HG03521 (cell line): ENCODE measurements around the gene PPARD.

ENCODE experiments used
- ATAC-seq: cut with Tn5 transposase; IDR thresholded peaks from one replicate; pipeline ENCODE4 v1.9.1; 2021; ENCODE audit warnings: mild to moderate bottlenecking, moderate library complexity; ENCODE audit not compliant: unreplicated experiment

PPARD gene

DNA sequence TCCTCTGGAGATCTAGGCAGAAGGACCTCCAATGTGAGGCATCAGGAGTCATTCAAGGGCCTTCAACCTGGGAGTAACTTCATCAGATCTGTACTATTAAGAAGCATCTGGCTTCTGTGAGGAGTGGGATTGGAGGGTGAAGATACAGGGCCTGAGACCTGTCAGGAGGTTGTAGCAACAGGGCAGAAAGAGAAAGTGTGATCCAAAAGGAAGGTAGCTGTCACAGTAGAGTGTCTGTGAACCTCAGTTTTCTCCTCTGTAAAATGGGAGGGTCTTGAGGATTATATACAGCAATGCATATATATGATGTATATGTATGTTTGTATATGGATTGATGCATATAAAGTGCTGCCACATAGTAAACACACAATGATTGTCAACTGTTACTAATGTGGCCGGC, 123.3 kb downstream of the PPARD start:
- ATAC-seq = no peak

DNA sequence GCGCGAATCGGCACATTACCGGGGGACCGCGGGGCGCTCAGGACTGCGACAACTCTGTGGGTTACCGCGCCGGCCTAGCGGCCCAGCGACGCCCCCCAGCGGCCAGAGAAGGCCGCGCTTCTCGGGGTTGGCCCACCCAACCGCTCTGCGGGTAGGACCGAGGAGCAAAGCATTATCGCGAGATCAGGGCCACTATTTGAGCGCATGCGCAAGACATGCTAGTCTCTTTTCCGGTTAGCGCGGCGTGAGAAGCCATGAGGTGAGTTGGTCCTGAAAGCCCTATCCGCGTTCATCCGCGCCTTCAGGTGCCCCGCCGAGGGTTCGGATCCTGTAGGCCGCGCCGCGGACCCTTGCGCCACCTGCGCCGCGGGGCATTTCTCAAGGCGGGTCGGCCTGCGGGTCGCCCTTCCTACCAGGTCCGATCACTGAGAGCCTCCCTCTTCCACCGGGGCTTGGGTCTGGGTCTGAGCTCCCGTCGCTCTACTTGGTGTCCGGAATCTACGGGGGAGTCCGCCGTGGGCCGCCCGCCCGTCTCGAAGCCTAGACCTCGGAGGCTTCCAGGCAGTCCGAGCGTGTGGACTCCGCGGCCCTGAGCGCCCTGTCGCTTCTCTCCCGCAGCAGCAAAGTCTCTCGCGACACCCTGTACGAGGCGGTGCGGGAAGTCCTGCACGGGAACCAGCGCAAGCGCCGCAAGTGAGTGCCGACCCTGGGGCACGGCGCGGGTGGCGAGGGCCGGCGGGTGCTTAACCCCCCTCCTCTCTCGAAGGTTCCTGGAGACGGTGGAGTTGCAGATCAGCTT, 126.0 kb downstream of the PPARD start, which contains the start of gene RPL10A:
RPL10A (plus strand) TSS at position 221 of the 799 bp plus-strand sequence; CDS start at position 255, 34 bp downstream.
- peak; percentile 75 for ATAC-seq

DNA sequence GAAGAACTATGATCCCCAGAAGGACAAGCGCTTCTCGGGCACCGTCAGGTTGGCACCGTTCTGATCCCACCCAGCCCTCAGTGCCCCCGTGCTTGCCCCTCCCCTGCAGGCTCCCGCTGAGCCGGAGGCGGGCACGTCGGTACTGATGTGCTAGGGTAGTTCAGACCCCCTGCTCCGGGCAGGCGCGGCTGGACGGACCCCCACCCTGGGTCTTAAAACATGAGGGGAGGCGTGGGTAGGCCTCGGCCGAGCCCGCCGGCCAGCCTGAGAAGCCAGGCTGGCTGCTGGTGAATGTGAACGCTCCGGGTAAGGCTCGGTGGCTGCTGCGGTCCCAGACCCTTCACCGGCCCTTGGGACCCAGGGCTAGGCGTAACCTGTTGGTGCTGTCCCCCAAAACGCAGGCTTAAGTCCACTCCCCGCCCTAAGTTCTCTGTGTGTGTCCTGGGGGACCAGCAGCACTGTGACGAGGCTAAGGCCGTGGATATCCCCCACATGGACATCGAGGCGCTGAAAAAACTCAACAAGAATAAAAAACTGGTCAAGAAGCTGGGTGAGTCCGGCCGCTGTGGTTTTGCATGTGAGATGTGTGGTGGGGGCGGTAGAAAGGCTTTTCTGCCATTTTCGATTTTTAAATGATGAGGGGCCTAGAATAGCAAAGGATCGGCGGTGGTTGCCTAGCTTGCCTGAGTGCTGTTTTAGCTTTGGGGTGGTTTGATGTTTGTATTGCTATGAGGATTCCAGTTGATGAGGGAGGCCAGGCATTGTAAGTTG, 126.8 kb downstream of the PPARD start:
- no peak for ATAC-seq

DNA sequence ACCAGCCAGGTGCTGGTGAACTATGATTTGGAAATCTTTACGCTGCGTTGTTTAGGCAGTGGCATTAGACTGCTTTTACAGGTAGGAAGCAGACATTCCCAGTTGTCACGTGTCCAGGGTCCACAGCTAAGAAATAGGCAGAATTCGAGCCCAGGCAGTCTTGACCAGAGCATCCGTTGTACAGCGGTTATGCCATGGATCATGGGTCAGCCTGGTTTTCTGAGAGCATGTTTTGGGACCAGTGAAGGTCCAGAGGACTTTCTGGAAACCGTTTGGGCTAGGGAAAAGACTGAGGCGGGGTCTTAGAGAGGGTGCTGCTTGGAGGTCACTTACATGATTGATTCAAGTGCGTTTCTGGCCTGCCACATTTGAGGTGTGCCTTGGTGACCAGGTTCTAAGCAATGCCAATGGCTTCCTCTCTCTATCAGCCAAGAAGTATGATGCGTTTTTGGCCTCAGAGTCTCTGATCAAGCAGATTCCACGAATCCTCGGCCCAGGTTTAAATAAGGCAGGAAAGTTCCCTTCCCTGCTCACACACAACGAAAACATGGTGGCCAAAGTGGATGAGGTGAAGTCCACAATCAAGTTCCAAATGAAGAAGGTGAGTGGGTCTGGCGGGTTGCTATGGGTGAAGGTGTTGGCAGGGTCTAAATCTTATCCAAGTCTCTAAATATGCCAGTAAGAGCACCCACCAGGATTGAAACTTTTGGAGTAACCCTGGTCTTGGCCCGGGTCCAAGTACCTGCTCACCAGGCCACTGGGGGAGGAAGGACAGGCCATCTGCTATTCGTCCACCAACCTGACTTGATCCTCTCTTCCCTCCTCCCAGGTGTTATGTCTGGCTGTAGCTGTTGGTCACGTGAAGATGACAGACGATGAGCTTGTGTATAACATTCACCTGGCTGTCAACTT, 127.6 kb downstream of the PPARD start:
- no peak for ATAC-seq

DNA sequence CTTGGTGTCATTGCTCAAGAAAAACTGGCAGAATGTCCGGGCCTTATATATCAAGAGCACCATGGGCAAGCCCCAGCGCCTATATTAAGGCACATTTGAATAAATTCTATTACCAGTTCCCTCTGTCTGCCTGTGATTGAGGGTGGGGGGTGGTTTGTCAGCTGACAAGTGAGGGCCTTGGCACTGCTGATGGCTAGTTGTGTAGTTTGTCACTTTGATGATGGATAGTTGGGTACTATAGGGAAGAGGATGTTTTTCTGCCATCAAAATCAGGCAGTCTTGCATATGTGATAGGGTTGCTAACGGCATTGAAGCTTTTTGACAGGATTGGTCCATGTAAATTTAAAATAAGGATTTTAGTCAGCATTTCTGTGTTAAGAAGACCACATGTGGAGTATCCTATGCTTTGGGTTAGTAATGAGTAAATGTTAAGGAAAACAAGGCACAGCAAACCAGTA, 128.3 kb downstream of the PPARD start:
- ATAC-seq = no peak

DNA sequence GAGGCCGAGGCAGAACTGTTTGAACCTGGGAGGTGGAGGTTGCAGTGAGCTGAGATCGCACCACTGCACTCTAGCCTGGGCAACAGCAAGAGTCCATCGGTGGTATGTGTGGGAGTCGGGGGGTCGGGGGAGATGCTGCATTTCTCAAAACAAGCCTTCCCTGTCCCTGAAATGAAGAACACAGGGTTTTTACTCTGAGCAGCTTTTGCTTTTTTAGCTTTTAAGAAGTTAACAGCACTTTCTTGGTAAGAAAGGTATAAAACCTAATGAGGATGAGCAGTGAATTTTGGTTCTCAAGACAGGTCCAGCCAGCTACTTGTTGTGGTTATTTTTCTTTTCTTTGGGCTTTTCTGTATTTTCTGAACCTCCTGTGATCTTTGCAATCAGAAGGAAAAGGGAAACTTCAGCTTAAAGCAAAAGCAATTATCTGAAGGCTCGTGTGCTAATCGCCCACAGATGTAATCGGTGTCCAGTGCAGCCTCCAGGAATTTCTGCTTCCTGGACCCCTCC, 129.5 kb downstream of the PPARD start:
- no peak for ATAC-seq

DNA sequence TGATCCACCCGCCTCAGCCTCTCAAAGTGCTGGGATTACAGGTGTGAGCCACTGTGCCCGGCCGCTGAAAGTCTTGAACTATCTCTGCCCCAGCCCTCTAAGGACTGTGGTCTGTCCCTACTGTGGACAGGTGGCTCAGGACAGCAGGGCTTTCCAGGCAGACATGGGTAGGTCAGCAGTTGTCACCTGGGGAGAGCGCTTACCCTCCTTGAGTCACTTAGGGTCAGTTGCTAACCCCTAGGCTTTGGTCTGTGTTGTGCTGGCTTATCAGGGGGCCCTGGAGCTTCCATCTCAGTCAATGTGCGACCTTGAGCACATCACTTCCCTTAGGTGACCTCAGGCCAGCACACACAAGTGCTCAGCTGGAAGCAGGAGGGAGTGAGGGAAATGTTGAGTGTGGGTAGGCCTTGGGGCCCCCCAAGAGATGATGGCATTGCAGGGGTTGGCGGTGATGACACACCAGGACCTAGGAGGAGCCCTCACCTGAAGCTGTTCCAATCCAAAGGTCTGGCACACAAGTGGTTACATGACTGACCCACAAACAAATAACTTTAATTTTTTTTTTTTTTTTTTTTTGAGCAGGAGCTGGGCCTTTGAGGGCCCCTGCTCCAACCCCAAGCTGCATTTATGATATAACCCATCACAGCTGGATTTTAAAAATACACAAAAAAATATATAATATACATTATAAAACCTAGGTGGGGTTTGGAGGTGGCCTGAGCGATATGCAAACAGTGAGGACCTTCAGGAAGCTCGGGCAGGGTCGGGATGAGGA, 130.9 kb downstream of the PPARD start:
- ATAC-seq = no peak

DNA sequence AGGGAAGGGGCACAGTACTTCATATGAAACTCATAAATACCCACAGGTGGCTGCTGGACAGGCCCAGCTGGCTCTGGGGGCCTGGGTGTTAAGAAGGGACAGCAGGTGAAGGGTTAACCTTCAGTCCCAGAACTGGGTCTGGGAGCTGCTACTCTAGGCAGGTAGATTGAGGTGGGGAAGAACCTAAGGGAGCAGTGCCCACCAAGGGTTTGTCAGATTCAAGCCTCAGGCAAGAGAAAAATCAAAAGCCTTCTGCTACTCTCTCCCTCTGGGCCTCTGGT, 131.4 kb downstream of the PPARD start:
- no peak for ATAC-seq

DNA sequence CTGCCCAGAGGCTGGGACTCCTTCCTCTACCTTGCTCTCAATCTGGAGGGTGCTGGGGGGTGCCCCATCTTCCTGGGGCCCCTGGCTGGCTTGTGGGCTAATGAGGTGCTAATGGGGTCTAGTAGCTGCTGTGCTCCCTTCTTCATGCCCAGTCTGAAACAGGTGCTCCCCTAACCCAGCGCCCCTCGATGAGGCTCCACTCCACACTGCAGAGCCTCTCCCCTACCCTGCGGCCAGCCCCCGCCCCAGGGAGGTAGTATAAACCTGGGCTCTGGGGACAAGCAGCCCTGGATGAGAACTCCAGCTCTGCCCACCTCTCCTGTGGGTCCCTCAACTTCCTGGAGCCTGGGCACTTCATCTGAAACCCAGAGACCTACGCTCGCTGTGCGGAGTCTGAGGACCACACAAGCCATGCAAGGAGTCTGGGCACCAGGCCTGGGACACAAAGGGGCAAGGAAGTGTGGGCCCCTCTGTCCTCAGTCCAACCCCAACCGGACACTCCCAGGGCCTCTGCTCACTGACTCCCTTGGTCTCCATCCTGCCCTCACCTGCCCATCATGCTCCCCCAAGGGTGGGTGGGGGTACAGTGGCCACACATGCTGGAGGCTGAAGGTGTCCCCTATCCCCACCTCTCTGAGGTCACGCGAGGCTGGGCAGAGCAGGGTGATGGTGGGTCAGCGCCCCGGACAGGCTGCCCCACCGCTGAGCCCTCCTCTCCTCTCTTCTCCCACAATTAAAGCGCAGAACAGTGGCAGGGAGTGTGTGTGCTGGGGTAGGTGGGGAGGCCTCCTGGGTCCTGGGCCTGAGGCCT, 132.0 kb downstream of the PPARD start:
- ATAC-seq = no peak

DNA sequence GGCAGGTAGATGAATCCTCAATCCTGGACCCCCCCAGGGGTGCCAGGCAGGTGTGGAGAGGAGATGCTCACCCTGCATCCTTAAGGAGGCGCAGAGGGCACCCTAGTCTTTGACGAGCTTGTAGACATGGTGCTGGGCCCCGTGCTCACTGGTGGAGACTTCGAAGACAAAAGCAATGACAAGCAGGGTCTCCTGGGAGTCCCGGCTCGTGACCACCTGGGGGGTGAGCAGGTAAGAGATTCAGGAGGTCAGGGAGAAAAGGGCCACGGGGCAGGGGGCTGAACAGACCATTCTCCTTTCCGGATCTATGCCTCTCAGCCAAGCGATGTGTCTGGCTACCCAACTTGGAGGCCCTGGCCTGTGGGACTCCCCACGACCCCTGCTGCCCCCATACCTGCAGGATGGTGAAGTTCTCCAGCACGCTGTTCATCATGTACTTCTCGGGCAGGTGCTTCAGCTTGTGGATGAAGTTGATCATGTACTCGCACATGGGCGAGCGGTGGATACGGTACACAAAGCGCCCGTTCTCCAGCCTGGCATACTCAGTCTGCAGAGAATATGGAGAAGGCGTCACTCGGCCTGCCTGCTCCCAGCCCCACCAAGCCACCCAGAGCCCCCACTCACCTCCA, 132.7 kb downstream of the PPARD start:
- no peak for ATAC-seq

DNA sequence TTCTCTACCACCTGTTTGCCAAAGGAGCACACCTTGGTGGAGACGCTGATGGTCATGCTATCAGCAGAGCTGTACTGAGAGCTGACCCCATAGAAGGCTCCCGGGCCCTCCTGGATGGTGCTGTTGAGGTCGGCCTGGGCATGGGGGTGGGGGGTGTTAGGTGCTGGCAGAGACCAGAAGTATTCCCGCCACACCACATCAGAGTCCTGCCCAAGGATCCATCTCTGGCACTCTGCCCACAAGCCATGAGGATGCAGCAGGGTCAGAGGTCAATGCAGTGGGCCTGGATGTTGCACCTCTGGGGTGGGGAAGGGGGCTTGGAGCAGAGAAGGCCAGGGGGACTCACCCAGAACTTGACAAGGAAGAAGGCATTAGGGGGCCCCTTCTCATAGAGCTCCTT, 133.2 kb downstream of the PPARD start:
- no peak for ATAC-seq

DNA sequence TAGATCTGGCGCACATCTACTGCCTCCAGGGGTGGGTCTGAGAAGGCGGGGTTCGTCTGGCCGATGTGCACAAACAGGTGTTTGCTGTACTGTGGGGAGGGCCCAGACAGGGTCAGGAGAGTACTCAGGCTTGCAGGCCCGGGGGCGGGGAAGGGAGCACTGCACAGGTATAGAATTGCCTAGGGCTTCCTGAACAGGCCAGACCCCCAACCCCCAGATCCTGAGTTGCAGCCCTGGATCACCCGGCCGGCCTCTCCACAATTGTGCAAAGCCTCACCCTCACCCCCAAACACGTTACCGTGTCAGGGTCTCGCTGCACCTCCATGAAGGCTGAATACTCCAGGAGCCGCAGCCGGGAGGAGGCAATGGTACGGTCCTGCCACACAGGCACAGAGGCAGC, 133.6 kb downstream of the PPARD start:
- ATAC-seq = no peak

DNA sequence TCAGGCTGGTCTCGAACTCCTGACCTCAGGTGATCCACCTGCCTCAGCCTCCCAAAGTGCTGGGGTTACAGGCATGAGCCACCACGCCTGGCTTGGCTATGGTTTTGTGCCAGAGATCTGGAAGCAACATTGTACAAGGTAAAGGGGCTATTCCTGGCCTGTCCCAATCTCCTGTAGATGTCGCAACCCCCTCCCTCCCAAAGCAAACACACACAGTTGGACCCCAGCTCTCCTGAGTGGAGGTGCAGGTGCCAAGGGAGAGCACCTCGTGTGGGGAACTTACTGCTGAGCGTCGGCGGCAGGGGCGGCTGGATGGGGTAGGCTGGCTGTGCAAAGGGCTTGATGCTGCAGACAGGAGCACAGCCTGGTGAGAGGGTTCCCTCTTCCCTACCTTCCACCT, 134.7 kb downstream of the PPARD start:
- ATAC-seq = no peak
